ENCODE results near the gene ZNF184. TPM values are rescaled to one million over a fixed set of nuclear protein-coding genes. Genes with fewer than 3 reads are reported as not detected.
A peak's percentile ranks its signal among the peaks of the same experiment; 100 is the strongest.

ZNF184 gene
- total RNA-seq, 4 donors from 2014 or later, result 3.8 to 28.3 (median 10.7) TPM

GRCh38 chr6:27514906-27515495 lies 42.1 kb upstream of the ZNF184 start:
- no peak overlapping the region for H3K4me3 ChIP-seq
- no peak for DNase-seq
- intact Hi-C loops (cut with DNase I; ENCODE audit: low total_unique reads), result no loop called here

DNA sequence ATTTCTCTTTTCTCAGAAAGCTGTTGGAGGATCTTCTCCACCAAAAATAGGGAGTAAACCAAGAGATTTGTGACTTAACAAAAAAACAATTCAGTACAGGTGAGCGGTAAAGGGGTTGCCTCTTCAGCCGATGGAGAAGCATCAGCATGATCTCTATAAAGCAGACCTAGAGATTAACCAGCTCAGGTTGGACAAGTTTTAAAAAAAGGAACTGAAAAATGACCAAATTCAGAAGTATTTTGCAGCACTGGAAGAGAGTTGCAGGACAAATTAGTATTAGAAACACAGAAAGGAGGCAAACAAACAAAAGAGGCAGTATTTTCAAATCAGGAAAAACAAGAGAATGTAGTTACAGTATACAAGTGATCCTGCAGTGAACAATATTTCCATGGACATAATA lies 39.6 kb upstream of the ZNF184 start:
- Histone ChIP-seq H3K9me3 (no peaks in the 10 kb centered on the region), H3K4me1 (no peaks in the 10 kb centered on the region), H3K4me3 (no peak overlapping the region), H3K27me3 (no peaks in the 10 kb centered on the region), H3K36me3 (no peaks in the 10 kb centered on the region), H3K27ac (no peak overlapping the region)
- intact Hi-C loops (cut with DNase I; ENCODE audit: low total_unique reads), result no loop called here
- no peak for DNase-seq
- no peak for TF ChIP-seq POLR2A (IDR thresholded peaks at IDR 0.05)
- TF ChIP-seq, protein P1, sequence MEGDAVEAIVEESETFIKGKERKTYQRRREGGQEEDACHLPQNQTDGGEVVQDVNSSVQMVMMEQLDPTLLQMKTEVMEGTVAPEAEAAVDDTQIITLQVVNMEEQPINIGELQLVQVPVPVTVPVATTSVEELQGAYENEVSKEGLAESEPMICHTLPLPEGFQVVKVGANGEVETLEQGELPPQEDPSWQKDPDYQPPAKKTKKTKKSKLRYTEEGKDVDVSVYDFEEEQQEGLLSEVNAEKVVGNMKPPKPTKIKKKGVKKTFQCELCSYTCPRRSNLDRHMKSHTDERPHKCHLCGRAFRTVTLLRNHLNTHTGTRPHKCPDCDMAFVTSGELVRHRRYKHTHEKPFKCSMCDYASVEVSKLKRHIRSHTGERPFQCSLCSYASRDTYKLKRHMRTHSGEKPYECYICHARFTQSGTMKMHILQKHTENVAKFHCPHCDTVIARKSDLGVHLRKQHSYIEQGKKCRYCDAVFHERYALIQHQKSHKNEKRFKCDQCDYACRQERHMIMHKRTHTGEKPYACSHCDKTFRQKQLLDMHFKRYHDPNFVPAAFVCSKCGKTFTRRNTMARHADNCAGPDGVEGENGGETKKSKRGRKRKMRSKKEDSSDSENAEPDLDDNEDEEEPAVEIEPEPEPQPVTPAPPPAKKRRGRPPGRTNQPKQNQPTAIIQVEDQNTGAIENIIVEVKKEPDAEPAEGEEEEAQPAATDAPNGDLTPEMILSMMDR (IDR thresholded peaks at IDR 0.05), result no peak

More at GRCh38 chr6:27514906-27515495, 42.1 kb upstream of the ZNF184 start:
- TF ChIP-seq, protein P1 (IDR thresholded peaks at IDR 0.05), result no peak
- TF ChIP-seq POLR2A (IDR thresholded peaks at IDR 0.05), result no peak
- Histone ChIP-seq H3K27ac (no peak overlapping the region), H3K9me3 (no peaks in the 10 kb centered on the region), H3K36me3 (no peaks in the 10 kb centered on the region), H3K4me1 (no peaks in the 10 kb centered on the region), H3K27me3 (no peaks in the 10 kb centered on the region)

GRCh38 chr6:27507041-27507956 lies 34.4 kb upstream of the ZNF184 start:
- TF ChIP-seq, protein P1 (IDR thresholded peaks at IDR 0.05), result no peak
- no peak for TF ChIP-seq POLR2A (IDR thresholded peaks at IDR 0.05)
- intact Hi-C loops (cut with DNase I; ENCODE audit: low total_unique reads), result no loop called here
- no peaks in the 10 kb centered on the region for H3K9me3 ChIP-seq
- H3K4me3 ChIP-seq, result no peak overlapping the region
- no peaks in the 10 kb centered on the region for H3K27me3 ChIP-seq
- no peak for DNase-seq
- no peaks in the 10 kb centered on the region for H3K4me1 ChIP-seq
- no peaks in the 10 kb centered on the region for H3K36me3 ChIP-seq
- H3K27ac ChIP-seq, result no peak overlapping the region

DNA sequence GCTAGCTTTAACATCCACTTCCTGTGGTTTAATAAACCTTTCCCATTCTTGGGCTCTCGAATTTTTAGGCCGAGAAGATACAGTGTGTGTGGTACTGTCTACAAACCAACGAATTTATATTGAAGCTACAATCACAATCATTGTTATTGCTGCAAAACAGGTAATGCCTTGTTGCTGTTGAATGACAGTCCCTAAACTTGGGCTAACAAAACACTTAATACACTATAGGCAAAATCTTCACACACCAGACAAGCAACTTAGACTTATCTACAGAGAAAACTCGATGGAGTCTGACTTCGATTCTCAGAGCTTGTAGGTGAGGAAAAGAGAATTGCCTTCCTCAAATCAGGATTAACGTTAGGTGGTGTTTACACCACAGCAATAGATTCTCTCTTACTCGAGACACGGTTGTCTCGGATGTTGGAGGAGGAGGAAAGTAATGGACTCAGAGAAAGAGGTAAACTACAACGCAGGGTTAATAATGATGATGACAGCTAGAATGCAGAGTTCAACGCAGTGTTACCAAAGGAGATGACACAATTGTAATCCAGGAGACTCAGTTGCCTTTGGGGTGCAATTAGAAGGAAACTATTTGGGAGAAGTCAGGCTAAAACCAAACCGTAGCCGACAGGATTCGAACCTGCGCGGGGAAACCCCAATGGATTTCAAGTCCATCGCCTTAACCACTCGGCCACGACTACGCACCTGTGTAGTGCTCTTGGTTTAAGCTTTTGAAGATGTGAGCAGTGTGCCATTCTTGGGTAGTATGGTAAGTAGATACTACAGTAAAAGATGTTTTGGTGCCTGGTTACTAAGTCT lies 32.5 kb upstream of the ZNF184 start:
- no peak overlapping the region for H3K27ac ChIP-seq
- peak; percentile 71 to 79 for DNase-seq
- H3K27me3 ChIP-seq, result no peaks in the 10 kb centered on the region
- intact Hi-C loops (cut with DNase I; ENCODE audit: low total_unique reads), result no loop called here
- no peak overlapping the region for H3K4me3 ChIP-seq
- no peaks in the 10 kb centered on the region for H3K36me3 ChIP-seq
- H3K9me3 ChIP-seq, result no peaks in the 10 kb centered on the region
- TF ChIP-seq POLR2A (IDR thresholded peaks at IDR 0.05), result no peak
- TF ChIP-seq, protein P1 (IDR thresholded peaks at IDR 0.05), result no peak
- no peaks in the 10 kb centered on the region for H3K4me1 ChIP-seq
